Activated T-helper 2 cell treated with anti-CD3 and anti-CD28 coated beads, Interferon-gamma antibody, Interleukin-2, Interleukin-4, amounts not matched to agents 10 μg/mL and 5 μg/mL and 100 μg/mL, durations not matched to agents 14 hours and 24 hours and 36 hours (primary cell): ENCODE data around the gene ZNF217. TPM values are rescaled to one million over a fixed set of nuclear protein-coding genes. Genes with fewer than 3 reads are reported as not detected.
"Not testable (repeated sequence)": the region's sequence is repeated elsewhere in the genome, so short reads cannot be mapped to it uniquely, and the experiment has no call there.

ENCODE experiments used
- DNase-seq: peaks from one replicate; pipeline ENCODE4 v3.0.0; 2021; ENCODE audit warnings: low spot score
- H3K27ac Mint-ChIP-seq: one replicate; pipeline ENCODE4 v1.8.0; 2021; ENCODE audit warnings: mixed read lengths
- H3K27me3 Mint-ChIP-seq: one replicate; pipeline ENCODE4 v1.8.0; 2021; ENCODE audit warnings: low read depth, mixed read lengths
- H3K36me3 Mint-ChIP-seq: one replicate; pipeline ENCODE4 v1.8.0; 2021; ENCODE audit warnings: low read depth, mixed read lengths
- H3K4me1 Mint-ChIP-seq: one replicate; pipeline ENCODE4 v1.8.0; 2021; ENCODE audit warnings: low read depth, mixed read lengths
- H3K4me3 Mint-ChIP-seq: one replicate; pipeline ENCODE4 v1.8.0; 2021; ENCODE audit warnings: low read depth, mild to moderate bottlenecking, moderate library complexity, mixed read lengths
- H3K9me3 Mint-ChIP-seq: one replicate; pipeline ENCODE4 v1.8.0; 2021; ENCODE audit warnings: mixed read lengths
- intact Hi-C: fragments of 100-400 bp; cut with micrococcal nuclease; formaldehyde crosslinking; loops from one replicate; pipeline ENCODE4 v1.15.1; 2023
- total RNA-seq: library from RNA; stranded (reverse); gene quantifications from 2 replicates; pipeline ENCODE4 v1.2.3, GENCODE V29; 2022

The ZNF217 gene
- total RNA-seq, 1 donor from 2014 or later, result 55.4 TPM

DNA sequence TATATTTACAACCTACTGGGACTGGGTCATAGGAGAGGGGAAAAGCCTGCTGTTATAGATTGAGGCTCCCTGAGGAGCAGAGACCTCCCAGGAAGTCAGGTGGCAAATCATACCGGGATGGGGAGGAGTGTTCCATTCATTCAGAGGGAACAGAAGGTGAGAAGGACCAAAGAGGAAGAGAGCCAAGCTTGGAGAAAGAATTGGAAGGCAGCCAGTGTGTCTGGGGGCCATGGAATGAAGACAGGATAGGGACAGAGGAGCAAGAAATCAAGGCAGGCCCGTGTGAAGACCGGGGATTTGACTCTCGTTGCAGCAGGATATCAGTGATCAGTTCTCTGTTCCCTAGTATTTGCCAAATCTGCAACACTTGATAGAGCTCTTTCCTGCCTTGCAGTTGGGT is 5.7 kb upstream of the ZNF217 start:
- Mint-ChIP-seq H3K27ac (peak overlapping the region; percentile 53), H3K36me3 (peaks cover 23% of the 10 kb centered on the region), H3K9me3 (no peaks in the 10 kb centered on the region), H3K27me3 (no peaks in the 10 kb centered on the region), H3K4me1 (peaks cover 53% of the 10 kb centered on the region), H3K4me3 (no peak overlapping the region)
- intact Hi-C loops, result loop anchor here (2.0 to 5.0 kb wide), 3 partner anchors 21 to 268 kb away; no protein-coding TSS in a partner anchor
- DNase-seq, result no peak

DNA sequence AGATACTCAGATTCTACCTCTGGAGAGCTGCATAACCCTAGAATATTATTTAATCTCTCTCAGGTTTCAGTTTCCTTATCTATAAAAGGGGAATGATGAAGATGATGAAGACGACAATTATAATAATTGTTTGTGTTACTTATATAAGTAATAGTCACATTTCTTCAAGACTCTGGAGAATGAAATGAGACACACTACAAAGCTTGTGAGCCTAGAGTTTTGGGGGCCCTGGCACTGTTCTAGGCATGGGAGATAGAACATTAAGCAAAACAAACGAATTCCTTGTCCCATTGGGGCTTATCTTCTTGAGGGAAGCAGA is 5.4 kb upstream of the ZNF217 start:
- Mint-ChIP-seq H3K27me3 (no peaks in the 10 kb centered on the region), H3K27ac (peak overlapping the region; percentile 53), H3K9me3 (no peaks in the 10 kb centered on the region), H3K36me3 (peaks cover 23% of the 10 kb centered on the region), H3K4me3 (no peak overlapping the region), H3K4me1 (peaks cover 53% of the 10 kb centered on the region)
- intact Hi-C loops, result loop anchor here (2.0 to 5.0 kb wide), 3 partner anchors 20 to 268 kb away; no protein-coding TSS in a partner anchor
- DNase-seq, result no peak

DNA sequence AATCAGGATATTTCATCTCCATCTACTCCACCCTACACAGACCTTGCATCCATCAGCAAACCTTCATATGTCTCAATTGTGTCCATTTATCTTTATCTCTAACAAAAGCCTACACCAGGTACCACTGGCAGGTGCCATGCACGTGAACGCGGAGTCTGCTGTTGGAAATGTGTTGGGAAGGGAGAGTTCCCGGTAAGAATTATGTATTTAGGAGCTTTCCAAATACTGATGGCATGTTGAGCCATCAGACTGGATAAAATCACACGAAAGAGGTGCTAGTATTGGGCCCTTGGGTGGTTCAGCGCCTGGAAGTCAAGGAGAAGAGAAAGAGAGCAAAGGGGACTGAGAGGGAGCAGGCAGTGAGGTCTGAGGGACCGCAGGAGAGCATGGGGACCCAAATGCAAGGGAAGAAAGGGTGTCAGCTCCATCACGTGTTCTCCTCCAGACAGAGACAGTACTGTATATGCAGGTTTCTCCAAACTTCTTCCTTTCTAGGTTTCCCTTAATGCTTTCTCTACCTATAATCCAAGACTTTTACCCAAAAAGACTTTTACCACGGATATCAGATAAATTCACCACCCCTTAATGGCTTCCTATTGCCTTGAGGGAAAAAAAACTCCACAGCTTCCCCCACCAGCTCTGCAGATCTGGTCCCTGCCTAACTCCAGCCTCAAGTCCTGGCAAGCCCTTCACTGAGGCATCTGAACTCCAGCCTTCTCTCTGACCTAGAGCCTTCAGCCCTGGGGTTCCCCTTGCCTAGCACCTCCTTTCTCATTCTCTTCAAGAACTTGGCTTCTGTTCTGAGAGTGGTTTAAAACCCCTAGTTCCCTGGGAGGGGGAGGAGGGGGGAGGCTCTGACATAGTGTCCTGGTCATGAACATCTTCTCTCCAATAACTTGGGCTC is 4.8 kb upstream of the ZNF217 start:
- H3K9me3 Mint-ChIP-seq, result no peaks in the 10 kb centered on the region
- H3K4me1 Mint-ChIP-seq, result peaks cover 49% of the 10 kb centered on the region
- no peak overlapping the region for H3K4me3 Mint-ChIP-seq
- peak overlapping the region; percentile 42 for H3K27ac Mint-ChIP-seq
- intact Hi-C loops, result loop anchor here (2.0 to 5.0 kb wide), 3 partner anchors 20 to 269 kb away; no protein-coding TSS in a partner anchor
- H3K27me3 Mint-ChIP-seq, result no peaks in the 10 kb centered on the region
- DNase-seq, result no peak
- H3K36me3 Mint-ChIP-seq, result peaks cover 19% of the 10 kb centered on the region

DNA sequence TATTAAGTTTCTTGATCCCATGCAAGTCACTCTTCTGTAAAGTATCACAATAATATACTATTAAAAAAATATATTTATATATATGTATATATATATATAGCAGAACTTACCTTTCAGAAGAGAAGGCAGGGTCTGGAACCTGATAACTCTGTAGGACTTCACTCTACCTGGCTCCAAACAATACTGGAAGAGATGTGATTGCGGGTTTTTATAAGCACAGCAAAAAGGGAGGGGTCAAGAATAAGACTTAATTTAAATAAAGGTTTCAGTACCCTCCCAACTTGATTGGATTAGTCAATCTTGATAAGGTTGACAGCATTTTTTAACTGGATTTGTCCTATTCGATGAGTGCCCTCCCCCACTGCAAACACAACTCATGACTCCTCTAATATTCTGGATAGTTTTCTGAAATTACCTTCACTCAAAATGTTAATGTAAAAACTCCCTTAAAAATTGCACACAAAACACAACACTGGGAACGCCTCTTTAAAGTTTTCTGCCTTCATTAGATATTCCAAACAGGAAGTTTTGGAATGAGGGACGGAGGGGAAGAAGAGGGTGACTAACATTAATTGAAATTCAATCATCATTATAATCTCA is 4.0 kb upstream of the ZNF217 start:
- no peaks in the 10 kb centered on the region for H3K9me3 Mint-ChIP-seq
- no peak overlapping the region for H3K27ac Mint-ChIP-seq
- H3K27me3 Mint-ChIP-seq, result no peaks in the 10 kb centered on the region
- intact Hi-C loops, result loop anchor here (2.0 to 5.0 kb wide), 3 partner anchors 19 to 270 kb away; no protein-coding TSS in a partner anchor
- H3K36me3 Mint-ChIP-seq, result peaks cover 16% of the 10 kb centered on the region
- H3K4me3 Mint-ChIP-seq, result no peak overlapping the region
- peaks cover 46% of the 10 kb centered on the region for H3K4me1 Mint-ChIP-seq
- no peak for DNase-seq

DNA sequence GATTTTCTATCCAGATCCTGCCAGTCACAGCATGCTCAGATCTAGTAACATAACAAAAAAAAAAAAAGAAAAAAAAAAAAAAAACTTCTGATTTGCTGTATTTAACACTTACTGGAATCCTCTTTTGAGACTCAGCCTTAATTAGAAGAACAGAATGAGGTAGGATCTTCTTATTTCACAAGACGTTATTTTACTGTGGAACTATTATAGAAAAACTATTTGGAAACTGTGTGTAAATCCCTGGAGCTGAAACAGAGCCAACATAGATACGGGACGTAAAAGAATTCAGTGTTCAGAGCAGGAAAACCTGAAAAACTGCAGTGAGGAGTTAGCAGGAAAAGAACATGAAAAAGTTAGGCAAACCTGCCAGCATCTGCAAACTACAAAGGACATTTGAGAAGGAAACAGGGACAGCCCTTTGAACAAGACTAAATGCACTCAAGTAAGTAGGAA is 3.4 kb upstream of the ZNF217 start:
- H3K36me3 Mint-ChIP-seq, result peaks cover 13% of the 10 kb centered on the region
- H3K9me3 Mint-ChIP-seq, result no peaks in the 10 kb centered on the region
- intact Hi-C loops, result loop anchor here (5.0 kb wide), 2 partner anchors 110 to 270 kb away; no protein-coding TSS in a partner anchor
- H3K4me3 Mint-ChIP-seq, result peak overlapping the region; percentile 77
- peaks cover 43% of the 10 kb centered on the region for H3K4me1 Mint-ChIP-seq
- peak overlapping the region; percentile 91 for H3K27ac Mint-ChIP-seq
- DNase-seq, result no peak
- no peaks in the 10 kb centered on the region for H3K27me3 Mint-ChIP-seq

DNA sequence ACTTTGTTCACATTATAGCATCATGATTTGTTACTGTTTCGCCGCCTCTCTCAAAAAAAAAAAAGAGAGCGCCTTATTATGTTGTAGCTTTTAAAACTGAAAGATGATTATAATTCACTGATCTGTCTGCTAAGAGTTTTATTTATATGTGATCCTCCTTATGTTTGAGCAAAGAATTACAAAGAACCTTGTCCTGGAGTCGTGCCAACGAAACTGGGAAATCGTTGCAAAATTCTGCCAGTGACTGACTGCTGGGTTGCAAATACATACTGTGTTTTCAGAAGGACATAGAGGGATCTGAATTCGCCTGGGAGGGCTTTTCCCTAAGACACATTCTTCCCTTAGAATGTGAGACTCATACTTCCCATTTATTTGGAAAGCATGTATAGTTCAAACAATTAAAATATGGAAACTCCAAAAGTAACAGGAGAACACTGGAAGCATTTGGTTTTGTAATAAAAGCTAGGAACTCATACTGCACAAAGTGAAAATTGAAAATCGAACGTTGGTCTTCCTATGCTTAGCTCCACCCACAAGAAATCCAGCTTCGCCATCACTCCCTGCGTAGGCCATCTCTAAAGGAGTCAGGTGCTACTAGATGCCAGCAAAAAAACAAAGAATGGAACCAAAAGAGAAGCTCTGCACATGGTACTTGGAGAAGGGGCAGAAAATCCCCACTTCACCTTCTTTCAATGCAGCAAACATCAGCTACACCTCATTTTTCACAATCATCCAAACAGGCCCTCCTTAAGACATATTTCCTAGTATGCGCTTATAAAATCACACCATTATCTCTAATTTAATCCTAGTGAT is 2.8 kb upstream of the ZNF217 start:
- peaks cover 19% of the 10 kb centered on the region for H3K36me3 Mint-ChIP-seq
- peak overlapping the region; percentile 91 for H3K27ac Mint-ChIP-seq
- H3K27me3 Mint-ChIP-seq, H3K9me3 Mint-ChIP-seq, DNase-seq: not testable (repeated sequence)
- intact Hi-C loops, result loop anchor here (5.0 kb wide), 2 partner anchors 111 to 271 kb away; no protein-coding TSS in a partner anchor
- H3K4me1 Mint-ChIP-seq, result peaks cover 43% of the 10 kb centered on the region
- peak overlapping the region; percentile 77 for H3K4me3 Mint-ChIP-seq

DNA sequence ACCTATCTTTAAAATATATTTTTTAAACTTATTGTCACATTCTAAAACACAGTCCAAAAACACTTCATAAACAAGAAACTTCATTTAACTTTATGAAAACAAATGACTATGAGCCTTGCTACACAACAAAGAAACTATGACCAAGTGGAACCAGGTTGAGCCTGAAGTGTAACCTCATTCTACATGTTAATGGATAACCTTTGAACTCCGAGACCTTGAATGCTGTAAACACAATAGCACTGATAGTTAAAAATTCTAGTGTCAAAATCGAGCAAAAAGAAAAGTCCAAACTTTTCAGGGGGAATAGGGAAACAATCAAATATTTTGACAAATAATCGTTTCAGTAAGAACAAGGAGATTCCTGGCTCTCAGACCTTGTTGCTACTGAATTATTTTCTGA is 2.1 kb upstream of the ZNF217 start:
- H3K4me1 Mint-ChIP-seq, result peaks cover 41% of the 10 kb centered on the region
- intact Hi-C loops, result loop anchor here (5.0 kb wide), 2 partner anchors 112 to 272 kb away; no protein-coding TSS in a partner anchor
- H3K36me3 Mint-ChIP-seq, result peaks cover 20% of the 10 kb centered on the region
- H3K27me3 Mint-ChIP-seq, H3K9me3 Mint-ChIP-seq, DNase-seq: not testable (repeated sequence)
- peak overlapping the region; percentile 91 for H3K27ac Mint-ChIP-seq
- peak overlapping the region; percentile 77 for H3K4me3 Mint-ChIP-seq

DNA sequence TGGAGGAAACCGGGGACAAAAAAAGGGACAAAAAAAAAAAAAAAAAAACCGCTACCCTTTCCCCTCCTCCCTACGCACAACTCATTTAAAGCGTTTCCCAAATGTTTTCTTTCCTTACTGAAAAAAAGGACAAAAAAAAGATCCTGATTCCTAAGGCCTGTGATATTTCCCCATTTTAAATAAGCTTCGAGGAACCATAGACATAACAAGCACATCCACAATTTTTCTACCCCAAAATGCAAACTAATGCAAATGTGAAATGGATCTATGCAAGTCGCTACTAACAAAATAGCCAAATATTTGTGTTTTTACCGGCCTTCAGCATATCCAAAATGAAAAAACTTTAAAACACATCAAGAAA is 1.4 kb upstream of the ZNF217 start:
- intact Hi-C loops, result loop anchor here (5.0 kb wide), 2 partner anchors 112 to 272 kb away; no protein-coding TSS in a partner anchor

DNA sequence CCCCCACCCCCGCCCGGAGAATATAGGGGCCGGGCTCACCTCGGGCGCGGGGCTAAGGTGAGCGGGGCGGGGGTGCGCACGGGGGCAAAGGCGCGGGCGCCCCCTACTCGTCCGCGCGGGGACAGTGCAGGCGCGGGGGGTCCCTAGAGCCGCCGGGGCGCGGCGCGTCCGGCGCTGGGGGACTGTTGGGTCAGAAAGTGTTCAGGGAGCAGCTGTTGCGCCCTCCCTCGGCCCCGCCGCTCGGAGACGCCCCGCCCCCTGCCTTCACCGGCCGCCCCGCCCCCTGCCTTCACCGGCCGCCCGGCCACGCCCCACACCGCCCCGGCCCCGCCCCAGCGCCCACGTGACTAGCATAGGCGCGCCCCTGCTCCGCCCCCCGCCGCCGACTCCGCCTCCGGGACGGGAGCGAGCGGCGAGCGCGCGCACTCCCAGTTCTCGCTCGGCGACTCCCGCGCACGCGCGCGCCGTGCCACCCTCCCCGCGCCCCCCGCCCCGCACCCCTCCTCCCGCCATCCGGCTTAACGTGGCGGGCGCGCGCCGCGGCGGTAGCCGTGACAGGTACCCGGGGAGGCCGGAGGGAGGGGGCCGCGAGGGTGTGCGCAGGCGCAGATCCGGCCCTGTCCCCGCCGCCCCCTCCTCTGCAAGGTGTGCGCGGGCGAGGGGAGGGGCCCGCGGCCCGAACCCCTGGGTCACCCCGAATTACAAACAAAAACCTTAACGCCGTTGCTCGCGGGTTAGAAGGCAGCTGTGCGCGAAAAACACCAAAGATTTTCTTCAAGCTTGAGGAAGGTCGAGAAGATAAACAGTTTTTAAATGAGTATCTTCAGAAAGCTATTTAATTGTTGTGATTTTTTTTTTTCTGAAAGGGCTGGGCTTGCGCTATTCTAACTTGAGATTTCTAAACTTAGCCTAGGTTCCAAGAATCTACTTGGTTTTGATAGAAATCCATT is 704 bp upstream of the ZNF217 start:
- peak; percentile 92 for DNase-seq
- intact Hi-C loops, result loop anchor here (1.0 to 5.0 kb wide), 3 partner anchors 15 to 273 kb away; no protein-coding TSS in a partner anchor
- H3K36me3 Mint-ChIP-seq, result peaks cover 27% of the 10 kb centered on the region
- H3K4me1 Mint-ChIP-seq, result peaks cover 49% of the 10 kb centered on the region
- H3K27me3 Mint-ChIP-seq, result no peaks in the 10 kb centered on the region
- H3K9me3 Mint-ChIP-seq, result no peaks in the 10 kb centered on the region
- H3K4me3 Mint-ChIP-seq, result peak overlapping the region; percentile 85
- peak overlapping the region; percentile 92 for H3K27ac Mint-ChIP-seq

More for the DNA sequence above, 1.4 kb upstream of the ZNF217 start:
- H3K4me3 Mint-ChIP-seq, result peak overlapping the region; percentile 84
- H3K27ac Mint-ChIP-seq, result peak overlapping the region; percentile 92
- no peaks in the 10 kb centered on the region for H3K27me3 Mint-ChIP-seq
- H3K4me1 Mint-ChIP-seq, result peaks cover 46% of the 10 kb centered on the region
- no peaks in the 10 kb centered on the region for H3K9me3 Mint-ChIP-seq
- DNase-seq, result no peak
- peaks cover 22% of the 10 kb centered on the region for H3K36me3 Mint-ChIP-seq

DNA sequence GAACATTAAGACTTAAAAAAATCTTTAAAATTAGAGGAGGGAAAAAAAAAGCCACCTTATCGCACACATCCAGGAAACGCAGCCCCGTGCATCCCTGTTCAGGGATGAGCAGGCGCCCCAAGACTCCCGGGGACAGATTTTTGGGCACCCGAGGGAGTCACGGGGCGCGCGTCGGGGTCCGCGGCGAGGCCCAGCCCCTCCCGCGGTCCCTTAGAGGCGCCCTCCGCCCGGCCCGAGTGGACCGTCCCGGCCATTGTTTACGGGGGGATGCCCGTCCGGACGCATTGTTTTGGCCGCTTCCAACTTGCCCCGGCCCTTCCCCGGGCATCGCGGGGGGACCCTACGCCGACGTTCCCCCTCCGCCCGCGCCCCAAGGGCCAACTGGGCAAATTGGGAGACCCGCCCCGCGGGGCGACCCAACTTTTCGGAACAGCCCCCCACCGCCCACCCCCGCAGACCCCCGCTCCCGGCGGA is 610 bp downstream of the ZNF217 start:
- Mint-ChIP-seq H3K9me3 (no peaks in the 10 kb centered on the region), H3K27ac (peak overlapping the region; percentile 99), H3K27me3 (no peaks in the 10 kb centered on the region), H3K4me3 (peak overlapping the region; percentile 91), H3K4me1 (peaks cover 46% of the 10 kb centered on the region), H3K36me3 (peaks cover 27% of the 10 kb centered on the region)
- no peak for DNase-seq
- intact Hi-C loops, result no loop called here

DNA sequence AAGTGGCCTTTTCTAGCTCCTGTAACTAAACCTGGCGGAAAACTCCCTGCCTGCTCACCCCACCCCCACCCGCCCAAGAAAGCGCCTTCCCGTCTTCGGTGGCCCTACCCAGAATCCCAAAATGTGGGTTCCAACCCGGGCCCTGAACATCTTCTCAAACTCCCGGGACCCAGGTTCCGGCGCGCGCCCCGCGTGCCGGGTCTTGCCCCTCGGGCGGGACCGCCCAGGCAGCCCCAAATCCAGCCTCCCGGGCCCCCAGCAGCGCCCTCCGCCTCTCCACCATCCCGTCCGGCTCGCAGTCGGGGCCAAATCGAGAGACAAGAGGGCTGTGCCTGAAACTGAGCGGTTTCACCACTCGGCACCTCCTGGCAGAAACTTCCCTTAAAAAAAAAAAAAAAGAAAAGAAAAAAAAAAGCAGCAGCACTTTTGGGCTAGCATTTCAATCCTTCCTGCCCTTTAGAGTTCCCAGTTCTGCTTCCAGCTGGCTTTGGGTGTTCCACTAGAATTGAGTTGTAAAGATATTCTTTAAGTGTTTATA is 1.1 kb downstream of the ZNF217 start:
- H3K36me3 Mint-ChIP-seq, result peaks cover 27% of the 10 kb centered on the region
- H3K4me3 Mint-ChIP-seq, result peak overlapping the region; percentile 91
- peak; percentile 59 for DNase-seq
- H3K9me3 Mint-ChIP-seq, H3K27me3 Mint-ChIP-seq, intact Hi-C loops: not testable (repeated sequence)
- peak overlapping the region; percentile 99 for H3K27ac Mint-ChIP-seq
- H3K4me1 Mint-ChIP-seq, result peaks cover 42% of the 10 kb centered on the region
